Sigmoid colon (tissue), 7 donors: ENCODE results near the gene NFIA. TPM values are rescaled to one million over a fixed set of nuclear protein-coding genes. Genes with fewer than 3 reads are reported as not detected.

ENCODE experiments used
- DNase-seq: peaks from one replicate; pipeline ENCODE4 v3.0.0-alpha.2; 2019
- H3K27ac ChIP-seq, 4 donors: fragments of 200-600 bp; sonication (generic); one replicate each; pipeline ENCODE4 v1.5.1; 2016 to 2019; ENCODE audit warnings: mild to moderate bottlenecking in 1 of 4
- H3K27me3 ChIP-seq, 3 donors: fragments of 200-600 bp; sonication (generic); one replicate each; pipeline ENCODE4 v1.5.1; 2019; ENCODE audit warnings: mild to moderate bottlenecking in 1 of 3
- H3K36me3 ChIP-seq, 4 donors: fragments of 200-600 bp; sonication (generic); one replicate each; pipeline ENCODE4 v1.5.1; 2016 to 2019
- H3K4me1 ChIP-seq, 4 donors: fragments of 200-600 bp; sonication (generic); one replicate each; pipeline ENCODE4 v1.5.1; 2017 to 2019
- H3K4me3 ChIP-seq, 4 donors: fragments of 200-600 bp; sonication (generic); one replicate each; pipeline ENCODE4 v1.5.1; 2017 to 2019; ENCODE audit warnings: mild to moderate bottlenecking in 2 of 4, moderate library complexity in 1 of 4
- H3K9me3 ChIP-seq, 4 donors: fragments of 200-600 bp in 3 of 4; sonication (generic) in 3 of 4; one replicate each; pipeline versions ENCODE4 v1.5.1 to v1.6.1; 2013 to 2019
- CTCF ChIP-seq, 4 experiments: fragments of 450-650 bp in 3 of 4; fragments of 200-600 bp in 1 of 4; IDR thresholded peaks; one replicate each; pipeline ENCODE4 v1.5.1; 2016 to 2019; ENCODE audit warnings: antibody characterized with exemption in 4 of 4, mild to moderate bottlenecking in 3 of 4, moderate library complexity in 2 of 4
- EP300 ChIP-seq, 4 donors: sonication (generic); formaldehyde crosslinking; IDR thresholded peaks; one replicate each; pipeline ENCODE4 v1.6.1; 2017; ENCODE audit warnings: antibody characterized with exemption in 4 of 4
- POLR2A ChIP-seq, 2 donors: fragments of 450-650 bp; IDR thresholded peaks; one replicate each; pipeline ENCODE4 v1.6.1; 2016; ENCODE audit warnings: antibody characterized with exemption in 2 of 2, mild to moderate bottlenecking in 2 of 2, moderate library complexity in 2 of 2
- POLR2AphosphoS5 ChIP-seq, 4 donors: sonication (generic); formaldehyde crosslinking; IDR thresholded peaks; one replicate each; pipeline ENCODE4 v1.6.1; 2017; ENCODE audit warnings: antibody characterized with exemption in 4 of 4
- WGBS, 2 donors: extraction: QIAGEN DNeasy Blood & Tissue Kit; methylation state at CpG; one replicate each; pipeline ENCODE4 v1.1.7; 2013; 5-methylcytosine and 5-hydroxymethylcytosine counted together
- intact Hi-C: fragments of 100-400 bp; cut with DNase I; formaldehyde crosslinking; loops from one replicate; pipeline ENCODE4 v1.15.1; 2023
- polyA plus RNA-seq, 3 donors: library from polyadenylated mRNA; stranded (reverse); fragments of 200-250 nt; gene quantifications; one replicate each; pipeline ENCODE4 v1.2.3, GENCODE V29; 2013
- total RNA-seq, 4 donors: library from RNA; depleted of rRNA; stranded (reverse); fragments of >200 nt; gene quantifications; one replicate each; pipeline ENCODE4 v1.1.0, GENCODE V29; 2016
- donor health status: healthy with polysubstance abuse.
- donor health status: Bipolar disorder and iron deficiency.
- donor health status: healthy.

The NFIA gene
- total and polyA plus RNA-seq, 7 donors: 2.3 to 154 (median 79.7) TPM

GRCh38 chr1:61322008-61322744 is 239.8 kb downstream of the NFIA start:
- H3K4me3 ChIP-seq: no peak overlapping the region
- H3K4me1 ChIP-seq: peaks cover 0 to 46% (median 22%) of the 10 kb centered on the region in 4 donors
- 73 to 88% methylated on average over 7 of the region's 7 CpGs for WGBS, 2 donors
- no peak for DNase-seq
- no peak for TF ChIP-seq POLR2AphosphoS5 (IDR thresholded peaks at IDR 0.05)
- no peak for TF ChIP-seq CTCF (IDR thresholded peaks at IDR 0.05)
- no peak for TF ChIP-seq POLR2A (IDR thresholded peaks at IDR 0.05)
- no peak for TF ChIP-seq EP300 (IDR thresholded peaks at IDR 0.05)
- H3K36me3 ChIP-seq: no peaks in the 10 kb centered on the region
- peak overlapping the region in 1 of 4 donors; percentile 72 for H3K27ac ChIP-seq
- no peaks in the 10 kb centered on the region for H3K27me3 ChIP-seq
- intact Hi-C loops: no loop called here
- H3K9me3 ChIP-seq: no peaks in the 10 kb centered on the region

GRCh38 chr1:61322769-61323168 is 240.4 kb downstream of the NFIA start:
- no peaks in the 10 kb centered on the region for H3K9me3 ChIP-seq
- H3K4me1 ChIP-seq: peaks cover 0 to 43% (median 20%) of the 10 kb centered on the region in 4 donors
- no peak for TF ChIP-seq POLR2A (IDR thresholded peaks at IDR 0.05)
- TF ChIP-seq EP300 (IDR thresholded peaks at IDR 0.05): no peak
- TF ChIP-seq POLR2AphosphoS5 (IDR thresholded peaks at IDR 0.05): no peak
- TF ChIP-seq CTCF (IDR thresholded peaks at IDR 0.05): no peak
- H3K27me3 ChIP-seq: no peaks in the 10 kb centered on the region
- H3K36me3 ChIP-seq: no peaks in the 10 kb centered on the region
- H3K27ac ChIP-seq: peak overlapping the region in 1 of 4 donors; percentile 72
- no peak overlapping the region for H3K4me3 ChIP-seq
- intact Hi-C loops: no loop called here
- no peak for DNase-seq

- H3K4me1 ChIP-seq: peaks cover 0 to 33% (median 11%) of the 10 kb centered on the region in 4 donors
- no peaks in the 10 kb centered on the region for H3K27me3 ChIP-seq
- intact Hi-C loops: no loop called here
- TF ChIP-seq EP300 (IDR thresholded peaks at IDR 0.05): no peak
- TF ChIP-seq POLR2AphosphoS5 (IDR thresholded peaks at IDR 0.05): no peak
- no peak for TF ChIP-seq POLR2A (IDR thresholded peaks at IDR 0.05)
- no peak for TF ChIP-seq CTCF (IDR thresholded peaks at IDR 0.05)
- 85 to 92% methylated on average over 6 of the region's 6 CpGs for WGBS, 2 donors
- no peaks in the 10 kb centered on the region for H3K36me3 ChIP-seq
- no peak for DNase-seq
- H3K4me3 ChIP-seq: no peak overlapping the region
- no peaks in the 10 kb centered on the region for H3K9me3 ChIP-seq
- peak overlapping the region in 3 of 4 donors; percentile 46 to 72 (median 47) for H3K27ac ChIP-seq
Observed at GRCh38 chr1:61323681-61324328, 241.4 kb downstream of the NFIA start.

- peak overlapping the region in 1 of 4 donors; percentile 72 for H3K27ac ChIP-seq
- WGBS, 2 donors: 39 to 40% methylated on average over 2 of the region's 2 CpGs
- intact Hi-C loops: no loop called here
Observed at GRCh38 chr1:61326713-61327112, 244.4 kb downstream of the NFIA start.

More at GRCh38 chr1:61326713-61327112, 244.4 kb downstream of the NFIA start:
- Histone ChIP-seq H3K4me3 (no peak overlapping the region), H3K4me1 (peaks cover 0 to 18% (median 5%) of the 10 kb centered on the region in 4 donors), H3K9me3 (no peaks in the 10 kb centered on the region), H3K36me3 (no peaks in the 10 kb centered on the region), H3K27me3 (no peaks in the 10 kb centered on the region)
- no peak for TF ChIP-seq CTCF (IDR thresholded peaks at IDR 0.05)
- TF ChIP-seq EP300 (IDR thresholded peaks at IDR 0.05): no peak
- no peak for TF ChIP-seq POLR2AphosphoS5 (IDR thresholded peaks at IDR 0.05)
- TF ChIP-seq POLR2A (IDR thresholded peaks at IDR 0.05): no peak
- no peak for DNase-seq
